Endothelial cell of umbilical vein (primary cell): ENCODE results near the gene PIM2. TPM values are rescaled to one million over a fixed set of nuclear protein-coding genes. Genes with fewer than 3 reads are reported as not detected.

Experiments
- BruUV-seq: library from RNA; stranded (reverse); fragments of 400-500 nt; replicated peaks from 2 replicates; lab custom pipeline; 2021; lab: Mats Ljungman, UMichigan
- CTCF ChIA-PET: fragments of 300-600, 350-600 bp; sonication (Branson Sonifier 250); formaldehyde crosslinking; loops from one replicate; lab custom pipeline; 2021; ENCODE audit warnings: antibody characterized with exemption, inconsistent platforms; lab: Charles Lee
- POLR2A ChIA-PET: fragments of 300-600, 350-600 bp; sonication (Branson Sonifier 250); formaldehyde crosslinking; loops from one replicate; lab custom pipeline; 2021; ENCODE audit warnings: antibody characterized with exemption, inconsistent platforms; lab: Charles Lee
- DNase-seq: peaks from one replicate; pipeline ENCODE4 v3.0.0-alpha.2; 2011; ENCODE audit warnings: low read depth, low spot score
- FAIRE-seq: peaks from 2 replicates; lab custom pipeline; 2011; peaks lifted over from hg19 to GRCh38; lab: Jason Lieb, UNC
- H2AFZ ChIP-seq: 2 replicates; pipeline ENCODE4 v1.6.0; 2012; ENCODE audit warnings: low read depth, low read length, control low read depth, inconsistent platforms
- H3K27ac ChIP-seq: 2 replicates; pipeline ENCODE4 v1.5.1; 2011; ENCODE audit warnings: low read depth, mild to moderate bottlenecking, control low read depth, low read length, moderate library complexity; ENCODE audit not compliant: insufficient read depth
- H3K27me3 ChIP-seq, 2 experiments: 2 replicates each; pipeline versions ENCODE4 v1.6.0 to v1.6.1; 2011; ENCODE audit warnings: low read length in 2 of 2, mixed read lengths in 1 of 2; ENCODE audit not compliant: control insufficient read depth in 2 of 2, insufficient read depth in 2 of 2
- H3K36me3 ChIP-seq, 2 experiments: 2 replicates in 1 of 2; 3 replicates in 1 of 2; pipeline ENCODE4 v1.5.1; 2011; ENCODE audit warnings: low read length in 2 of 2, mild to moderate bottlenecking in 1 of 2, moderate library complexity in 1 of 2; ENCODE audit not compliant: control insufficient read depth in 2 of 2, insufficient read depth in 2 of 2; ENCODE audit errors: extremely low read depth in 1 of 2
- H3K4me1 ChIP-seq: 3 replicates; pipeline ENCODE4 v1.5.1; 2011; ENCODE audit warnings: mild to moderate bottlenecking, low read length; ENCODE audit not compliant: control insufficient read depth, insufficient read depth; ENCODE audit errors: extremely low read depth
- H3K4me2 ChIP-seq: 2 replicates; pipeline ENCODE4 v1.6.1; 2011; ENCODE audit warnings: low read length, control low read depth, mixed read lengths; ENCODE audit not compliant: insufficient read depth
- H3K4me3 ChIP-seq, 3 experiments: fragments of 200-600 bp in 1 of 3; sonication (generic), shearing (Covaris generic) in 1 of 3; replicated peaks in 1 of 3; 2 replicates each; pipeline ENCODE4 v1.5.1; 2011 to 2016; ENCODE audit warnings: control low read depth in 3 of 3, low read length in 3 of 3, mild to moderate bottlenecking in 2 of 3, inconsistent platforms in 1 of 3, low read depth in 1 of 3, moderate library complexity in 1 of 3; ENCODE audit not compliant: insufficient read depth in 1 of 3
- H3K79me2 ChIP-seq: 2 replicates; pipeline ENCODE4 v1.6.0; 2012; ENCODE audit warnings: low read length, inconsistent platforms; ENCODE audit not compliant: control insufficient read depth, insufficient read depth
- H3K9ac ChIP-seq: replicated peaks from 2 replicates; pipeline ENCODE3; 2011; ENCODE audit warnings: low read length, control low read depth; ENCODE audit not compliant: insufficient read depth; ENCODE audit errors: extremely low read depth
- H3K9me1 ChIP-seq: replicated peaks from 3 replicates; pipeline ENCODE4 v1.6.0; 2011; ENCODE audit warnings: mild to moderate bottlenecking, low read length; ENCODE audit not compliant: control insufficient read depth, insufficient read depth; ENCODE audit errors: extremely low read depth
- H3K9me3 ChIP-seq: replicated peaks from 2 replicates; pipeline ENCODE4 v1.5.1; 2012; ENCODE audit warnings: low read length, inconsistent platforms; ENCODE audit not compliant: control insufficient read depth, insufficient read depth
- H4K20me1 ChIP-seq: replicated peaks from 2 replicates; pipeline ENCODE3; 2011; ENCODE audit warnings: mild to moderate bottlenecking, low read length; ENCODE audit not compliant: control insufficient read depth, insufficient read depth; ENCODE audit errors: extremely low read depth
- CTCF ChIP-seq, 2 donors: IDR thresholded peaks; 1 replicate in 1 of 2; 2 replicates in 1 of 2; pipeline ENCODE4 v1.5.1; 2011; ENCODE audit warnings: low read length in 2 of 2, mild to moderate bottlenecking in 2 of 2, moderate library complexity in 2 of 2, control low read depth in 1 of 2, inconsistent platforms in 1 of 2, low read depth in 1 of 2; ENCODE audit not compliant: insufficient read depth in 1 of 2; ENCODE audit errors: extremely low read depth in 1 of 2
- EZH2 ChIP-seq: IDR thresholded peaks from 2 replicates; pipeline ENCODE4 v1.6.1; 2012; ENCODE audit warnings: borderline replicate concordance, low read depth, mild to moderate bottlenecking, moderate library complexity, low read length, inconsistent platforms; ENCODE audit not compliant: severe bottlenecking
- FOS ChIP-seq: IDR thresholded peaks from 2 replicates; pipeline ENCODE4 v1.6.1; 2011; ENCODE audit warnings: mild to moderate bottlenecking, low read length, moderate library complexity, borderline replicate concordance; ENCODE audit not compliant: insufficient read depth
- GATA2 ChIP-seq: IDR thresholded peaks from 2 replicates; pipeline ENCODE4 v1.7.0; 2011; ENCODE audit warnings: low read depth, mild to moderate bottlenecking, moderate library complexity, mixed read lengths, low read length; ENCODE audit not compliant: insufficient read length, insufficient read depth
- JUN ChIP-seq: IDR thresholded peaks from 2 replicates; pipeline ENCODE4 v1.6.1; 2011; ENCODE audit warnings: borderline replicate concordance, low read depth; ENCODE audit not compliant: insufficient read length, insufficient read depth
- MYC ChIP-seq: IDR thresholded peaks from one replicate; pipeline ENCODE4 v1.6.1; 2011; ENCODE audit warnings: mild to moderate bottlenecking, low read depth, low read length
- POLR2A ChIP-seq: IDR thresholded peaks from 2 replicates; pipeline ENCODE4 v1.6.1; 2012; ENCODE audit warnings: low read depth, mild to moderate bottlenecking, control low read depth, low read length
- POLR2AphosphoS5 ChIP-seq: IDR thresholded peaks from 2 replicates; pipeline ENCODE4 v1.6.1; 2012; ENCODE audit warnings: low read depth, mild to moderate bottlenecking, control low read depth, low read length, moderate library complexity; ENCODE audit not compliant: insufficient read depth
- dilution Hi-C: fragments of 300-500 bp; cut with MboI; formaldehyde crosslinking; loops from one replicate; pipeline ENCODE4 v1.15.0; 2019; ENCODE audit warnings: low sequenced_read_pairs; ENCODE audit not compliant: extremely low pct_ligation_motif_present
- intact Hi-C: fragments of 100-400 bp; cut with micrococcal nuclease; formaldehyde crosslinking; loops from one replicate; pipeline ENCODE4 v1.10.0; 2022
- polyA plus RNA-seq, 4 experiments: library from polyadenylated mRNA; depleted of rRNA in 3 of 4; stranded (reverse) in 3 of 4; unstranded in 1 of 4; fragments of >200 nt; gene quantifications; 2 replicates each; pipeline versions ENCODE4 v1.2.1 to v1.2.3, GENCODE V29; 2011 to 2012; ENCODE audit warnings: missing spikeins in 1 of 4
- total RNA-seq: library from RNA; stranded (reverse); gene quantifications from 2 replicates; pipeline ENCODE4 v1.2.3, GENCODE V29; 2021
- TF ChIP-seq, protein P1 (sequence below): IDR thresholded peaks from 2 replicates; pipeline ENCODE4 v1.6.1; 2011; ENCODE audit not compliant: insufficient read depth, insufficient read length

Gene PIM2
- total and polyA plus RNA-seq, 2 donors (not counting 3 experiments of a cell fraction or from before 2014, with no cell fraction given): 7.4 to 7.5 TPM

GRCh38 chrX:48934581-48935300 is 15.9 kb upstream of the PIM2 start:
- FAIRE-seq: no peak
- BruUV-seq: no TSS peak
- Histone ChIP-seq H3K27ac (no peak overlapping the region), H3K79me2 (peaks cover 16% of the 10 kb centered on the region), H4K20me1 (no peaks in the 10 kb centered on the region), H2AFZ (no peak overlapping the region), H3K4me2 (no peak overlapping the region), H3K9me3 (no peaks in the 10 kb centered on the region), H3K4me1 (no peaks in the 10 kb centered on the region), H3K27me3 (no peaks in the 10 kb centered on the region), H3K36me3 (peaks cover 3 to 15% of the 10 kb centered on the region in 2 experiments), H3K4me3 (no peak overlapping the region), H3K9me1 (no peaks in the 10 kb centered on the region), H3K9ac (no peak overlapping the region)
- DNase-seq: no peak
- TF ChIP-seq POLR2AphosphoS5: no peak
- TF ChIP-seq CTCF (IDR thresholded peaks at IDR 0.05; ENCODE audit: extremely low read depth in 1 of 2, insufficient read depth in 1 of 2, low read depth in 1 of 2, low read length in 2 of 2): no peak
- TF ChIP-seq, protein P1, sequence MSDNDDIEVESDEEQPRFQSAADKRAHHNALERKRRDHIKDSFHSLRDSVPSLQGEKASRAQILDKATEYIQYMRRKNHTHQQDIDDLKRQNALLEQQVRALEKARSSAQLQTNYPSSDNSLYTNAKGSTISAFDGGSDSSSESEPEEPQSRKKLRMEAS: no peak
- TF ChIP-seq GATA2: no peak
- no peak for TF ChIP-seq JUN
- no peak for TF ChIP-seq POLR2A
- no peak for TF ChIP-seq MYC
- TF ChIP-seq FOS: no peak
- no peak for TF ChIP-seq EZH2
- intact Hi-C loops: no loop called here
- POLR2A ChIA-PET: no interaction called here
- dilution Hi-C loops: no loop called here
- CTCF ChIA-PET: interaction anchor here (0.6 kb wide), 1 partner anchor 175 kb away, joined by 3 read pairs; no protein-coding TSS in a partner anchor
